RWPE1 (cell line): ENCODE data around the gene PERM1.

Experiments
- CTCF ChIA-PET: fragments of 350-600 bp; sonication (Branson Sonifier 250); formaldehyde crosslinking; extraction: SDS; loops from one replicate; lab custom pipeline; 2021; lab: Yijun Ruan, JAX
- POLR2A ChIA-PET: fragments of 400-600 bp; formaldehyde crosslinking; extraction: SDS; loops from one replicate; lab custom pipeline; 2020; ENCODE audit warnings: antibody characterized with exemption; ENCODE audit not compliant: low non-redundant PET; lab: Yijun Ruan, JAX
- DNase-seq: peaks from one replicate; pipeline ENCODE4 v3.0.0; 2012; ENCODE audit warnings: low spot score
- H3K27ac ChIP-seq: fragments of 450-650 bp; 2 replicates; pipeline ENCODE4 v1.5.1; 2017
- TF ChIP-seq, protein P1 (sequence below): fragments of 450-650 bp; conservative IDR thresholded peaks from 2 replicates; pipeline ENCODE4 v1.5.1; 2017; ENCODE audit warnings: low read depth, mild to moderate bottlenecking

The PERM1 gene

DNA sequence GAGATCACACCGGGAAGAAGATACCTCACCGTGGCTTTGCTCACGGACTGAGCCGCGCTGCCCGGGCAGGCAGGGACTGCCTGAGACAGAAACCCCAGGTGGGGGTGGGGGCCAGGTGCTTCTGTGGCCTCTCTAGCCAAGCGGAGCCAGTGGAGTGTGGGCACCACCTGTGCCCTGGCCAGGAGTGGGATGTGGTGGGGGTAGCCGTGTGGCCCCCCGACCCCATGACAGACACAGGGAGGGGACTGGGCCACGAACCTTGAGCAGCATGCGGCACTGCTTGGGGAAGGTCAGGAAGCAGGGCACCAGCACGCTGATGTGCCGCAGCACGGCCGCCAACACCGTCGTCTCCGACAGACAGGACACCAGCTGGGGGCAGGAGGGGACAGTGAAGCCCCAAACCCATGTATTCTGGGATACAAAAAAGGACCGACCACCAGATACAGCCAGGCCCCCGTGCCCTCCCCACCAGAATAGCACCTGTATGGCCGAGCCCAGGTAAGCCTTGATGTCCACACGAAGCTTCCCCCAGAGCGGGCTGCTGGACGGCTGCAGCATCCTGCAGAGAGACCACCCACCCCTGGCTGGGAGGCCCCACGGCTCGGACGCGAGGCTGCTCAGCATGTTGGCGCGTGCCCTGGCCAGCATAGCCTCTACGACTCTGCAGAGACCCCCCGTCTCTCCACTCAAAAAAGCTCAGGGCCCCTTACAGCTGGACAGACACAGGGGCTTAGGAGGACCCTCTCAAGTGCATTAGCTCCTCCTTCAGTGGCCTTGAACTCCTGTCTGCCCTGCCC is 28.2 kb downstream of the PERM1 start:
- TF ChIP-seq, protein P1, sequence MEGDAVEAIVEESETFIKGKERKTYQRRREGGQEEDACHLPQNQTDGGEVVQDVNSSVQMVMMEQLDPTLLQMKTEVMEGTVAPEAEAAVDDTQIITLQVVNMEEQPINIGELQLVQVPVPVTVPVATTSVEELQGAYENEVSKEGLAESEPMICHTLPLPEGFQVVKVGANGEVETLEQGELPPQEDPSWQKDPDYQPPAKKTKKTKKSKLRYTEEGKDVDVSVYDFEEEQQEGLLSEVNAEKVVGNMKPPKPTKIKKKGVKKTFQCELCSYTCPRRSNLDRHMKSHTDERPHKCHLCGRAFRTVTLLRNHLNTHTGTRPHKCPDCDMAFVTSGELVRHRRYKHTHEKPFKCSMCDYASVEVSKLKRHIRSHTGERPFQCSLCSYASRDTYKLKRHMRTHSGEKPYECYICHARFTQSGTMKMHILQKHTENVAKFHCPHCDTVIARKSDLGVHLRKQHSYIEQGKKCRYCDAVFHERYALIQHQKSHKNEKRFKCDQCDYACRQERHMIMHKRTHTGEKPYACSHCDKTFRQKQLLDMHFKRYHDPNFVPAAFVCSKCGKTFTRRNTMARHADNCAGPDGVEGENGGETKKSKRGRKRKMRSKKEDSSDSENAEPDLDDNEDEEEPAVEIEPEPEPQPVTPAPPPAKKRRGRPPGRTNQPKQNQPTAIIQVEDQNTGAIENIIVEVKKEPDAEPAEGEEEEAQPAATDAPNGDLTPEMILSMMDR, result no peak
- no peak overlapping the region for H3K27ac ChIP-seq
- DNase-seq, result no peak
- POLR2A ChIA-PET, result no interaction called here
- CTCF ChIA-PET, result interaction anchor here (1.0 kb wide), 1 partner anchor 84 kb away, joined by 3 read pairs; no protein-coding TSS in a partner anchor

DNA sequence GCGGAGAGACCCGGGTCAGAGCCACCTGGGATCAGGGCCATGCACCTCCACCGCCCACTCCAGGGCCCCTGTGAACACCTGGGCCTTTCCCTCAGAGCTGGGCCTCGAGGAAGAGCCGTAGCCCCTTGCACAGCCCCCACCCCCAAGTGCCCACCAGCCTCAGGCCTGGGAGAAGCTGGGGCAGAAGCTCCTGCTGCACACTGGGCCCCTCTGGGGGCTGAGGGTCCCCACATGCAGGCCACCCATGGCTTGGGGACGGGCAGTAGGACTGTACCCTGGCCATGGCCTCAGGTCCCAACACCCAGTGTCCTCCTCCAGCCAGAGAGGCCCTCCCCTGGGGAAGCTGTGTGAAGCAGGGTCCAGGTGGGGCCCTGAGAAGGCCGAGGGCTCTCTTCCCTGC is 29.3 kb downstream of the PERM1 start:
- TF ChIP-seq, protein P1, result no peak
- DNase-seq, result no peak
- ChIA-PET POLR2A (no interaction called here), CTCF (no interaction called here)
- H3K27ac ChIP-seq, result no peak overlapping the region

DNA sequence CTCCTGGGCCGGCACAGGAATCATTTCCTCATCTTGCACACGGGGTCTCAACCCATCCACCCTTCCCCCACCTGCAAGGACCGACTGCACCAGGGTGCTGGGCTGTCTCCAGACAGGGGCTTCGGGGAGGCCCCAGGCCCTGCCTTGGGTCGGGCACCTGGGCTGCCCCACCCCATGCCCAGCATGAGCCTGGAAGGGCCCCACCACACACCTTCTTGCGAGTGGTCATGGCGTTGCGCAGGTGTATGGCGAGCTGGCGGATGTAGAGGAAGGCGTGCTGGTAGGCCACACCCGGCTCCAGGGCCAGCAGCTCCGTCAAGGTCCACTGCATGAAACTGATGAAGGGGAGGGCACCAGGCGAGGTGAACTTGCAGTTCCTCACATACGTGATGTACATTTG is 29.7 kb downstream of the PERM1 start:
- no peak overlapping the region for H3K27ac ChIP-seq
- ChIA-PET POLR2A (no interaction called here), CTCF (no interaction called here)
- TF ChIP-seq, protein P1, result no peak
- no peak for DNase-seq

DNA sequence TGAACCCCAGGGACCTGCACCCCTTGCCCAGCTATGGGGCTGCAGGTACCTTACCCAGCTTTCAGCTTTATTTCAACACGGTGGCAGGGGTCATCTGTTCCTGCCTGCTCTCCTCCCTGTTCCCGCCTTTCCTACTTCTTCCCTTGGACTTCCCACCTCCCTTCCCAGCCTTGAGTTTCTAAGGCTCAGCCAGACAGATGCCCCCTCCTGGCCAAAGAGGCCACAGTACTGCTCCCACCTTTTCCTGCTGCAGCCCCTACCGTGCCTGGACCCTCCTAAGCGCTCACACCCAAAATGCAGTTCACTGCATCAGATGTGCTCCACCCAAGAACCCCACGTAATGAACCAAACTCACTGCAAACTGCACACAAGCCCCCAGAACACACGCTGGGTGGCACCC is 30.5 kb downstream of the PERM1 start:
- 0 out of 2 replicates have a peak overlapping the region, but pooled peaks have one; percentile 2 for H3K27ac ChIP-seq
- no peak for DNase-seq
- TF ChIP-seq, protein P1, result no peak
- ChIA-PET CTCF (no interaction called here), POLR2A (no interaction called here)

DNA sequence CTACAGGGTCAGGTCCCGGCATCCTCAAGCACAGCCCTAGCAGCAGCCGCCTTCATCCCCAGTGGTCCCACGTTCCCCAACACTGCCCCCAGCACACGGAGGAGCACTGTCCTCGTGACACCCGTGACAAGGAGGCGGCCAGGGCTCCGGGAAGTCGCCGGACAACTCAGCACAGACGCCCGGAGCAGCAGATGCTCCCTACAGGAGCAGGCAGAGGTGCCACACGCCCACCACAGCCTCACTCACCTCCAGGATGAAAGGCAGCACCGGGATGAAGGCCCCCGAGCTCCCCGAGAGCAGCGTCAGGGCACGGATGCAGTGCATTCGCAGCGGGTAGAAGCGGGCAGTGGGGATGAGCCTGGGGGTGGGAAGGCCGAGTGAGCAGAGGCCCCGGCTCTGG is 31.0 kb downstream of the PERM1 start:
- ChIA-PET POLR2A (no interaction called here), CTCF (no interaction called here)
- no peak for DNase-seq
- TF ChIP-seq, protein P1, result no peak
- H3K27ac ChIP-seq, result 0 out of 2 replicates have a peak overlapping the region, but pooled peaks have one; percentile 2

DNA sequence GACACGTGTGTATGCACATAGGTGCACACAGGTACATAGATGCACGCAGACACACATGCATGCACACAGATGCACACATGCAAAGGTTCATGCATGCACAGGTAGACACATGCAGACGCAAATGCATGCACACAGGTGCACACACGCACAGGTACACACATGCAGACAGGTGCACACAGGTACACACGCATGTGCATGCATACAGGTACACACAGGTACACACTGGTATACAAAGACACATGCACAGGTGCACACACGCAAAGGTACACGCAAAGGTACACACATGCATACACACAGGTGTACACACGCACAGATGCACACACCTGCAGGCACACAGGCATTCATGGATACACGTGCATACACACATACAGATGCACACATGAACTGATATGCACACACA is 31.6 kb downstream of the PERM1 start:
- TF ChIP-seq, protein P1, result no peak
- DNase-seq, result no peak
- no peak overlapping the region for H3K27ac ChIP-seq
- ChIA-PET POLR2A (no interaction called here), CTCF (no interaction called here)
